H1 (cell line): ENCODE data around the gene CCDC83.

Experiments used
- CBX5 ChIP-seq: fragments of 300-800, 300-1000 bp; sonication (generic); IDR thresholded peaks from 2 replicates; pipeline ENCODE4 v1.7.1; 2016; ENCODE audit warnings: antibody characterized with exemption, low read length, low read depth
- CTCF ChIP-seq, 3 experiments: IDR thresholded peaks; 1 replicate in 2 of 3; 2 replicates in 1 of 3; pipeline versions ENCODE4 v1.5.1 to v1.6.1; 2011; ENCODE audit warnings: low read length in 3 of 3, mild to moderate bottlenecking in 3 of 3, inconsistent platforms in 2 of 3, low read depth in 1 of 3, moderate library complexity in 1 of 3; ENCODE audit not compliant: insufficient read depth in 1 of 3; ENCODE audit errors: control extremely low read depth in 1 of 3
- EGR1 ChIP-seq: IDR thresholded peaks from 2 replicates; pipeline ENCODE4 v1.6.1; 2011; ENCODE audit warnings: low read depth, low read length, borderline replicate concordance
- EZH2 ChIP-seq: fragments of 200-600 bp; sonication (generic); IDR thresholded peaks from 2 replicates; pipeline ENCODE4 v1.7.1; 2012; ENCODE audit warnings: low read depth, mild to moderate bottlenecking, moderate library complexity, low read length, inconsistent platforms; ENCODE audit not compliant: severe bottlenecking
- HDAC2 ChIP-seq, 2 experiments: fragments of 300-600 bp in 1 of 2; sonication (generic) in 1 of 2; IDR thresholded peaks; 2 replicates each; pipeline ENCODE4 v1.6.1; 2011 to 2012; ENCODE audit warnings: low read depth in 2 of 2, low read length in 2 of 2, mild to moderate bottlenecking in 2 of 2, moderate library complexity in 2 of 2, borderline replicate concordance in 1 of 2, inconsistent platforms in 1 of 2
- KDM5A ChIP-seq: fragments of 200-600 bp; IDR thresholded peaks from 2 replicates; pipeline ENCODE4 v1.7.1; 2012; ENCODE audit warnings: mild to moderate bottlenecking, low read length, inconsistent platforms, mixed read lengths
- MAFK ChIP-seq: IDR thresholded peaks from 2 replicates; pipeline ENCODE4 v1.6.1; 2012; ENCODE audit warnings: low read depth, mild to moderate bottlenecking, improper control_type of control experiment, low read length
- POLR2A ChIP-seq, 2 experiments: IDR thresholded peaks; 1 replicate in 1 of 2; 2 replicates in 1 of 2; pipeline ENCODE4 v1.6.1; 2011; ENCODE audit warnings: low read depth in 2 of 2, low read length in 2 of 2, mild to moderate bottlenecking in 2 of 2; ENCODE audit errors: control extremely low read depth in 1 of 2
- SIX5 ChIP-seq: IDR thresholded peaks from 2 replicates; pipeline ENCODE4 v1.6.1; 2011; ENCODE audit warnings: mild to moderate bottlenecking, low read depth, low read length
- TCF12 ChIP-seq: IDR thresholded peaks from 2 replicates; pipeline ENCODE4 v1.6.1; 2011; ENCODE audit warnings: low read depth, mild to moderate bottlenecking, low read length
- USF2 ChIP-seq: IDR thresholded peaks from 2 replicates; pipeline ENCODE4 v1.6.1; 2011; ENCODE audit warnings: low read length, improper control_type of control experiment

- TF ChIP-seq KDM5A (no peak), POLR2A (IDR thresholded peaks at IDR 0.05; ENCODE audit: control extremely low read depth in 1 of 2, low read depth in 2 of 2, low read length in 2 of 2) (no peak), CTCF (IDR thresholded peaks at IDR 0.05; ENCODE audit: control extremely low read depth in 1 of 3, insufficient read depth in 1 of 3, low read depth in 1 of 3, low read length in 3 of 3) (no peak), TCF12 (no peak), MAFK (no peak), SIX5 (no peak), EZH2 (no peak), USF2 (no peak), EGR1 (no peak), HDAC2 (IDR thresholded peaks at IDR 0.05; ENCODE audit: borderline replicate concordance in 1 of 2, low read depth in 2 of 2, low read length in 2 of 2) (no peak), CBX5 (no peak)
These were observed 19.9 kb upstream of the CCDC83 start for GRCh38 chr11:85835263-85835662.
